MM.1S (cell line): ENCODE data around the gene C17orf113.

Experiments
- DNase-seq: peaks from one replicate; pipeline ENCODE4 v3.0.0-alpha.2; 2015
- H2AFZ ChIP-seq: fragments of 300-600 bp; sonication (generic); 2 replicates; pipeline ENCODE4 v1.6.0; 2016; ENCODE audit warnings: antibody characterized with exemption, low read length
- H3F3A ChIP-seq: fragments of 300-600 bp; sonication (generic); 2 replicates; pipeline ENCODE4 v1.6.1; 2016; ENCODE audit warnings: mild to moderate bottlenecking, antibody characterized with exemption, low read length, moderate library complexity, mixed read lengths; ENCODE audit not compliant: insufficient read depth
- H3K27ac ChIP-seq: fragments of 300-600 bp; sonication (generic); 2 replicates; pipeline ENCODE4 v1.5.1; 2016; ENCODE audit warnings: mild to moderate bottlenecking, low read length
- H3K27me3 ChIP-seq: fragments of 300-600 bp; sonication (generic); replicated peaks from 2 replicates; pipeline ENCODE4 v1.6.0; 2016; ENCODE audit warnings: low read length; ENCODE audit not compliant: insufficient read depth
- H3K36me3 ChIP-seq: fragments of 300-600 bp; sonication (generic); replicated peaks from 2 replicates; pipeline ENCODE4 v1.6.1; 2016; ENCODE audit warnings: mild to moderate bottlenecking, low read length, mixed read lengths; ENCODE audit not compliant: insufficient read depth
- H3K4me1 ChIP-seq: fragments of 300-600 bp; sonication (generic); 2 replicates; pipeline ENCODE4 v1.6.1; 2016; ENCODE audit warnings: low read length, mixed read lengths
- H3K4me2 ChIP-seq: fragments of 300-600 bp; sonication (generic); 2 replicates; pipeline ENCODE4 v1.6.0; 2016; ENCODE audit warnings: low read depth, low read length
- H3K4me3 ChIP-seq: fragments of 300-600 bp; sonication (generic); 2 replicates; pipeline ENCODE4 v1.5.1; 2016; ENCODE audit warnings: low read length, mixed read lengths
- H3K79me2 ChIP-seq: fragments of 300-600 bp; sonication (generic); 2 replicates; pipeline ENCODE4 v1.6.1; 2016; ENCODE audit warnings: mixed run types, low read length, mixed read lengths
- H3K9ac ChIP-seq: fragments of 300-600 bp; sonication (generic); 2 replicates; pipeline ENCODE4 v1.6.1; 2016; ENCODE audit warnings: low read length, mixed read lengths
- H3K9me2 ChIP-seq: fragments of 300-600 bp; sonication (generic); replicated peaks from 2 replicates; pipeline ENCODE4 v1.6.1; 2016; ENCODE audit warnings: mild to moderate bottlenecking, low read length, mixed read lengths; ENCODE audit not compliant: insufficient read depth
- H3K9me3 ChIP-seq: fragments of 300-600 bp; sonication (generic); replicated peaks from 2 replicates; pipeline ENCODE4 v1.6.1; 2016; ENCODE audit warnings: mild to moderate bottlenecking, low read length, mixed read lengths; ENCODE audit not compliant: insufficient read depth
- H4K20me1 ChIP-seq: fragments of 300-600 bp; sonication (generic); 2 replicates; pipeline ENCODE4 v1.6.1; 2016; ENCODE audit warnings: mild to moderate bottlenecking, low read length, moderate library complexity, mixed read lengths; ENCODE audit not compliant: insufficient read depth
- EZH2 ChIP-seq: fragments of 300-600 bp; sonication (generic); optimal IDR thresholded peaks from 2 replicates; pipeline ENCODE3; 2017; ENCODE audit warnings: low read depth, mild to moderate bottlenecking, antibody characterized with exemption, low read length, mixed read lengths
- EZH2phosphoT487 ChIP-seq: fragments of 300-600 bp; sonication (generic); IDR thresholded peaks from 2 replicates; pipeline ENCODE4 v1.6.1; 2018; ENCODE audit warnings: antibody characterized with exemption, low read length
- TF ChIP-seq, protein P1 (sequence below): fragments of 300-600 bp; sonication (generic); IDR thresholded peaks from 2 replicates; pipeline ENCODE4 v1.5.1; 2016; ENCODE audit warnings: antibody characterized with exemption, low read length, mixed read lengths

C17orf113 gene

DNA sequence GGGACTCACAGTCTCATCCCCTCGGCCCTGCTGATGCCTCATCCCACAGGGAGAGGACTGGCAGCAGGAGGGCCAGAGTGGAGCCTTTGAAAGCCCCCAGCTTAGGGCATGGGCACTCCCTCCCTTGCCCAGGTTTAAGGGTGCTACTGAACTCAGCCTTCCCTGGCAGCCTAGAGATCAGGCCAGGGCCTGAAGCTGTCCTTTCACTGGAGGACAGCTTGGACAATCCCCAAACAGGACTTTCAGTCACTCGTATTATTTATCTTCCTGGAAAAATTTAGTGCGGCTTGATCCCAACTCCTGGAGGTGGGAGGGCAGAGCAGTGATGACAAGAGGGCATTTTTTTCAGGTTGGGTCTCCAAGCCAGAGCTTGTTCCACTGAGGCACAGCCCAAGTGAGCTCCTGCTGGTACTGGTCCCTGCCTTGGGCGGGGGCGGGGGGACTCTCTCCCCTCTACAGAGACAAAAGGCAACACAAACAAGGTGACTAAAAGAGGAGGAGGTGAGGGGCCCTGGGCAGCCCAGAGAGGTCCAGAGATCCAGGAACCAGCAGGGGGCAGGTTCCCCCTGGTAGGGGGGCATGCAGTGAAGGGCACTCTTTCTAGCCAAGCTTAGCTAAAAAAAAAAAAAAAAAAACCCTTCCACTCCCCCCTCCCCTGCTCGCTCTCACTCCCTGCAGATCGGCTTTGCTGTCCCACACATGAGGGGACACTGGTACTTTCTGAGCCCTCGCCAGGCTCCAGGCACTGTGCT is 46.1 kb upstream of the C17orf113 start:
- Histone ChIP-seq H3K9ac (no peak overlapping the region), H3K4me1 (no peaks in the 10 kb centered on the region; the same call in 1 of the 2 replicates), H3K36me3 (no peaks in the 10 kb centered on the region), H2AFZ (no peak overlapping the region), H4K20me1 (no peaks in the 10 kb centered on the region), H3K4me3 (no peak overlapping the region), H3F3A (no peaks in the 10 kb centered on the region), H3K27ac (no peak overlapping the region), H3K9me2 (no peaks in the 10 kb centered on the region), H3K27me3 (peaks cover 13% of the 10 kb centered on the region), H3K9me3 (no peaks in the 10 kb centered on the region), H3K4me2 (no peak overlapping the region), H3K79me2 (no peaks in the 10 kb centered on the region)
- TF ChIP-seq, protein P1, sequence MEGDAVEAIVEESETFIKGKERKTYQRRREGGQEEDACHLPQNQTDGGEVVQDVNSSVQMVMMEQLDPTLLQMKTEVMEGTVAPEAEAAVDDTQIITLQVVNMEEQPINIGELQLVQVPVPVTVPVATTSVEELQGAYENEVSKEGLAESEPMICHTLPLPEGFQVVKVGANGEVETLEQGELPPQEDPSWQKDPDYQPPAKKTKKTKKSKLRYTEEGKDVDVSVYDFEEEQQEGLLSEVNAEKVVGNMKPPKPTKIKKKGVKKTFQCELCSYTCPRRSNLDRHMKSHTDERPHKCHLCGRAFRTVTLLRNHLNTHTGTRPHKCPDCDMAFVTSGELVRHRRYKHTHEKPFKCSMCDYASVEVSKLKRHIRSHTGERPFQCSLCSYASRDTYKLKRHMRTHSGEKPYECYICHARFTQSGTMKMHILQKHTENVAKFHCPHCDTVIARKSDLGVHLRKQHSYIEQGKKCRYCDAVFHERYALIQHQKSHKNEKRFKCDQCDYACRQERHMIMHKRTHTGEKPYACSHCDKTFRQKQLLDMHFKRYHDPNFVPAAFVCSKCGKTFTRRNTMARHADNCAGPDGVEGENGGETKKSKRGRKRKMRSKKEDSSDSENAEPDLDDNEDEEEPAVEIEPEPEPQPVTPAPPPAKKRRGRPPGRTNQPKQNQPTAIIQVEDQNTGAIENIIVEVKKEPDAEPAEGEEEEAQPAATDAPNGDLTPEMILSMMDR: no peak
- TF ChIP-seq EZH2 (no peak), EZH2phosphoT487 (no peak)
- no peak for DNase-seq

GRCh38 chr17:42094375-42095069 is 44.1 kb upstream of the C17orf113 start:
- H3K4me3 ChIP-seq: no peak overlapping the region
- no peak overlapping the region for H2AFZ ChIP-seq
- TF ChIP-seq EZH2phosphoT487 (no peak), EZH2 (no peak)
- no peak overlapping the region for H3K4me2 ChIP-seq
- no peak overlapping the region for H3K27ac ChIP-seq
- no peak overlapping the region for H3K9ac ChIP-seq
- no peak for DNase-seq
- no peaks in the 10 kb centered on the region for H3K9me3 ChIP-seq
- H4K20me1 ChIP-seq: no peaks in the 10 kb centered on the region
- no peaks in the 10 kb centered on the region for H3F3A ChIP-seq
- H3K79me2 ChIP-seq: no peaks in the 10 kb centered on the region
- peaks cover 15% of the 10 kb centered on the region for H3K27me3 ChIP-seq
- no peaks in the 10 kb centered on the region for H3K9me2 ChIP-seq
- no peaks in the 10 kb centered on the region; the same call in 1 of the 2 replicates for H3K4me1 ChIP-seq
- H3K36me3 ChIP-seq: no peaks in the 10 kb centered on the region

DNA sequence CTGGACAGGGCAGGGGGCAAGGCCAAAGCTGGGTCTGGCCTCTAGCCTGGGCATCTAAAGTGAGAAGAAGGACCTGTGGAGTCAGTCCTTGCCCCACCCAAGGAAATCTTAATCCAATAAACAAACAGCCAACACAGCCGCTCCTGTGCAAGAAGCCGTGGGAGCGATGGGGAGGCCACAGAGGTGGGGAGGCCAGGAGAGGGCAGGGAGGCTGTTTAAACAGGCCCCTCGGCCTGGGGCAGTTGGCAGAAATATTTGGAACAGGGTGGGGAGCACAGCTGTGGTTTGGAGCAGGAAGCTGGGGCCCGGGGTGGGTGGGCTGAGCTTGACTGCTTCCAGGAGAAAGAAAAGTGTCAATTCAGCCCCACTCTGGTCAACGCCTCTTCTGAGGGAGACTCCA is 42.5 kb upstream of the C17orf113 start:
- TF ChIP-seq, protein P1: no peak
- TF ChIP-seq EZH2phosphoT487 (no peak), EZH2 (no peak)
- H3K9me3 ChIP-seq: no peaks in the 10 kb centered on the region
- no peak overlapping the region for H3K4me2 ChIP-seq

More for the DNA sequence above, 42.5 kb upstream of the C17orf113 start:
- Histone ChIP-seq H3K4me3 (no peak overlapping the region), H3K9me2 (no peaks in the 10 kb centered on the region), H3K79me2 (no peaks in the 10 kb centered on the region), H3K36me3 (no peaks in the 10 kb centered on the region), H4K20me1 (no peaks in the 10 kb centered on the region), H3K9ac (no peak overlapping the region), H3K4me1 (no peaks in the 10 kb centered on the region; the same call in 1 of the 2 replicates), H3F3A (no peaks in the 10 kb centered on the region), H2AFZ (no peak overlapping the region), H3K27ac (no peak overlapping the region), H3K27me3 (peaks cover 24% of the 10 kb centered on the region)
- DNase-seq: no peak
